ENCODE measurements around the gene BCAS3.
"Not testable (repeated sequence)": the region's sequence is repeated elsewhere in the genome, so short reads cannot be mapped to it uniquely, and the experiment has no call there.

Gene BCAS3

DNA sequence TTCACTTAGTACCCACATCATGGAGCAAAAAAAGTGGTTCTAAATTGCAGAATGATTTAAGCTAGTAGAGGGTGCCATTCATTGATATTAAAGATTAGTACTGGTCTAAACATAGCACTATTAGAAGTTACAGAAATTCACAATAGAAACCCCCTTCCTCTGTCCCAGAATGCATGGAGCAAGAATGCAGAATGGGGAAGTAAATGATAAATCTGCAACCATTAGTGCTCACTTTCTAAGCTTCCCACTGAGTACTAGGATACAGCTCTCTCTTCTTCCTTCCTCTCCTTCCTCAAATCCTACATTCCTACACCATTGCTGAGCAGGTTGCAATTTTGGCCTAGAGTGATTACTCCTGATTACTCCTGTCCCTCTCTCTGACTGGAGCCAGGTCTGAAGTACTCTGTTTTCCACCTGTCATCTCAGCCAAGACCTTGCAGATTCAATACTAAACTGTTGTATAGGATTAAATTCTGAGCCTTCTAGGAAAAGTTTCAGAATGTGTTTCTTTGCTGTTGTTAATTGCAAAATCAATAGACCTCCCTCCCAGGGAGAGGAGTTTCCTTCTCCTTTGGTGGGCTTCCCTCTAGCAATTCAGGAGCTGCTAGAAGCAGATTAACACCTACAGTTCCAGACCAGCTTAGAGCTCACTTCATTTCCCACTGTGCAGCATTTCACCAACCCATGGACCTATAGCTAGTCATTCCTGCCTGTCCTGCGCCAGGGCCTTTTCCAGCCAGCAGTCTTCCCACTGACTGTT is 556.5 kb downstream of the BCAS3 start:
- FAIRE-seq = no peak
- TF ChIP-seq POLR2AphosphoS5 (IDR thresholded peaks at IDR 0.05; ENCODE audit: low read depth, low read length) (no peak), TAF1 (IDR thresholded peaks at IDR 0.05; ENCODE audit: borderline replicate concordance, low read depth, low read length) (no peak), POLR2A (IDR thresholded peaks at IDR 0.05; ENCODE audit: low read depth, low read length) (no peak)
- DNase-seq (ENCODE audit: insufficient read length) = no peak

DNA sequence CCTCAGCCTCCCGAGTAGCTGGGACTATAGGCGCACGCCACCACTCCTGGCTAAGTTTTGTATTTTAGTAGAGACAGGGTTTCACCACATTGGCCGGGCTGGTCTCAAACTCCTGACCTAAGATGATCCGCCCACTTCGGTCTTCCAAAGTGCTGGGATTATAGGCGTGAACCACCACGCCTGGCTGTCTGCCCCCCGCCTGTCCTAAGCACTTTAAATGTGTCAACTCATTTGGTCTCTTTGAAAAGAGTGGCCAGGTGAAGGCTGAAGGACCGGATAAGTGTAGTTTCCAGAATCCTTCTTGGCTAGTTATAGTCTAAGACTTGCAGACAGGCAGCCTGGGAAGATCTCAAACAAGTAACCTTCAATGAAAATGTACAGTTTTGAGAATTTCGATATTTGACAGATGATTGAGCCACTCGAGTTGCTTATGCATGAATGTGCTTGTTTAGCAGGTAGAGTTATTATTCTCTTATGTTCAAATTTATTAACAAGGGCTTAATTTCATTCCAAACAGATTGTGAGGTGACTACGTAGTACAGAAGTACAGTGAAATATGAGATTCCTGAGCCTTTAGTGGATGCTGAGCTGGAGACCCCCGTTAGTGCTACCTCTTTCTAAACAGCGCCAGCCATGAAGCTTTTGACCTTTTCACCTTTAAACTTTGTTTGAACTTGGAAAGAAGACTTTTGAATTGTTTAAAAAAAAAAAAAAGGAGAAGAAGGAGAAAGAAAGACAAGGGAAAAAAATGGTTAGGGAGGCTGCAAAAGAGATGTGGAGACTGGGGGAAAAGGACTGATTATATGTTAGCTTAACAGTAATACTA is 557.6 kb downstream of the BCAS3 start:
- TF ChIP-seq POLR2A (IDR thresholded peaks at IDR 0.05; ENCODE audit: low read depth, low read length) (no peak), POLR2AphosphoS5 (IDR thresholded peaks at IDR 0.05; ENCODE audit: low read depth, low read length) (no peak), TAF1 (IDR thresholded peaks at IDR 0.05; ENCODE audit: borderline replicate concordance, low read depth, low read length) (no peak)
- no peak for FAIRE-seq
- DNase-seq (ENCODE audit: insufficient read length) = no peak

DNA sequence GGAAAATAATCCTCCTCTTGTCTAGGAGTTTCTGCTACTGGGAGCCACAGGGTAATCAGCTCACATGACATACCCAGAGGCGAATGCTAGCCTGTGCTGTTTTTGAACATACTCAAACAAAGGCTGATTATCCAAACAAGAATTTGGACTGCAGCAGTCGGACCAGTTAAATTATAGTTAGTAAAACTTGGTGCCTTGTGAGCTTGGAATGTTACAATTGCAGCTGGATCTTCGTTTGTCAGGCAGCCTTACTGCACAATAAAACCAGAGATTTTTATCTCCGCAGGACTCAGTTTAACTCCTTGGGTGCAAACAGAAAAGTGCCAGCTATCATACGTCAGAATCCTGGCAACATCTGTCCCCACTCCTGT is 558.2 kb downstream of the BCAS3 start:
- no peak for TF ChIP-seq POLR2A (IDR thresholded peaks at IDR 0.05; ENCODE audit: low read depth, low read length)
- no peak for TF ChIP-seq TAF1 (IDR thresholded peaks at IDR 0.05; ENCODE audit: borderline replicate concordance, low read depth, low read length)
- no peak for TF ChIP-seq POLR2AphosphoS5 (IDR thresholded peaks at IDR 0.05; ENCODE audit: low read depth, low read length)
- DNase-seq (ENCODE audit: insufficient read length) (no peak), FAIRE-seq (no peak)

DNA sequence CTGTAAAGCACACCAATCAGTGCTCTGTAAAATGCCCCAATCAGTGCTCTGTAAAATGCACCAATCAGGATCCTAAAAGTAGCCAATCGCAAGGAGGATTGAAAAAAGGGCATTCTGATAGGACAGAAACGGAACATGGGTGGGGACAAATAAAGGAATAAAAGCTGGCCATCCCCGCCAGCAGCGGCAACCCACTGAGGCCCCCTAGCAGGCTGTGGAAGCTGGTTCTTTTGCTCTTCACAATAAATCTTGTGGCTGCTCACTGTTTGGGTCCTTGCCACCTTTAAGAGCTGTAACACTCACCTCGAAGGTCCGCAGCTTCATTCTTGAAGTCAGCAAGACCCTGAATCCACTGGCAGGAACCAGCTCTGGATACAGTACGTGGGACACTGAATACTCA is 559.6 kb downstream of the BCAS3 start:
- DNase-seq (ENCODE audit: insufficient read length) (no peak), FAIRE-seq (no peak)
- TF ChIP-seq POLR2AphosphoS5 (IDR thresholded peaks at IDR 0.05; ENCODE audit: low read depth, low read length) (no peak), TAF1 (IDR thresholded peaks at IDR 0.05; ENCODE audit: borderline replicate concordance, low read depth, low read length) (no peak), POLR2A (IDR thresholded peaks at IDR 0.05; ENCODE audit: low read depth, low read length) (no peak)

DNA sequence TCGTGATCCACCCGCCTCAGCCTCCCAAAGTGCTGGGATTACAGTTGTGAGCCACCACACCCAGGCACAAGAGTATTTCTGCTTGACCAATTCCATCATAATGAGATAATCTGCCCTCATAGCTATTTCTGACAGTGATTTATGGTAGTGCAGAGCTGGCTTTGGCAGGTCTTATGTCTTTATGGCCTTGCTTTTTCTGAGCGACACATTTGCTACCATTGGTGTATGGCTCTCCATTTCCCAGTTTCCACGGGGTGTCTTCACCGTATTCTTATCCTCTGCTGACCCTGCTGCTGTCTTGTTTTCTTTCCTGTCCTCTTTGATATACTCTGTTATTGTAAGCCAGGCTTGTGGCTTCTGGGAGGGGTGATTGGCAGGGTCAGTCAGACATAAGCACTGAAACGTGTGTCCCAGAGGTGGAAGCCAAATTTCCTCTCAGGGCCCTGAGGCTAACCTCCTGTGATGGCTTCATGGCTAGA is 560.8 kb downstream of the BCAS3 start:
- FAIRE-seq (no peak), DNase-seq (ENCODE audit: insufficient read length) (no peak)
- TF ChIP-seq TAF1 (IDR thresholded peaks at IDR 0.05; ENCODE audit: borderline replicate concordance, low read depth, low read length) (no peak), POLR2A (IDR thresholded peaks at IDR 0.05; ENCODE audit: low read depth, low read length) (no peak), POLR2AphosphoS5 (IDR thresholded peaks at IDR 0.05; ENCODE audit: low read depth, low read length) (no peak)

DNA sequence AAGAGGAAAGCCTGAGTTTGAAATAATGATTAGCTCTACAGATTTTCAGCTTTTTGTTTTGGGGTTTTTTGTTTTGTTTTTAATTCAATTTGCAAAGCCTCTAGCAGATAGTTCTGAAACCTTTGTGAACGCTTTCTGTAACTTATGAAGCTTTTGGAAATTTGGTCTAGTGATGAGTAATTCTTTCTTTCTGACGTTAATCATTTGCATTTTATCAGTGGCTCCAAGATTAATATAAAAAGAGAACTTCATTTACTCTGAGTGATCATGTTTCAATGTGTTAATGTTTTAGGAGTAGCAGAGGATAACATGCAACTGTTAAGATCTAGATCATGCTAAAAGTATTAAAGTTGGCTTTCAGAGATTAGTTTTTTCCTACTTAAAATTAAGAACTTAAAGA is 561.7 kb downstream of the BCAS3 start:
- TF ChIP-seq POLR2AphosphoS5 (IDR thresholded peaks at IDR 0.05; ENCODE audit: low read depth, low read length) (no peak), TAF1 (IDR thresholded peaks at IDR 0.05; ENCODE audit: borderline replicate concordance, low read depth, low read length) (no peak), POLR2A (IDR thresholded peaks at IDR 0.05; ENCODE audit: low read depth, low read length) (no peak)
- FAIRE-seq (no peak), DNase-seq (ENCODE audit: insufficient read length) (no peak)

DNA sequence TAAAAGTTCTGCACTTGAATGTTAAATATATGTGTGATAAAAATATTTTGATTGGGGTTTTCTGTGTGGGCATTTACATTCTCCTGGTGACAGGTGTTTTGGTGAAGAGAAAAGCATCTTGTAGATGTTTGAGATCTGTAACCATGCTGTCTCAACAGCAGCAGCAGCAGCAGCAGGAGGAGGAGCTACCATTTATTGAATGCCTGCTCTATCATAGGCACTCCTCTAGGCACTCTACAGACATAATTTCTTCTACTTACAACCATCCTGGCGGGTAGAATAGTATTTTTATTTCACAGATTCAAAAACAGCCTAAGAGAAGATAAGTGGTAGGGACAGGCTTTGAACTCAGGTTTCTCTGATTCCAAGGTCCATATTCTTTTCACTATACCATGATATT is 562.3 kb downstream of the BCAS3 start:
- TF ChIP-seq POLR2AphosphoS5 (IDR thresholded peaks at IDR 0.05; ENCODE audit: low read depth, low read length) (no peak), TAF1 (IDR thresholded peaks at IDR 0.05; ENCODE audit: borderline replicate concordance, low read depth, low read length) (no peak), POLR2A (IDR thresholded peaks at IDR 0.05; ENCODE audit: low read depth, low read length) (no peak)
- FAIRE-seq (no peak), DNase-seq (ENCODE audit: insufficient read length) (no peak)

DNA sequence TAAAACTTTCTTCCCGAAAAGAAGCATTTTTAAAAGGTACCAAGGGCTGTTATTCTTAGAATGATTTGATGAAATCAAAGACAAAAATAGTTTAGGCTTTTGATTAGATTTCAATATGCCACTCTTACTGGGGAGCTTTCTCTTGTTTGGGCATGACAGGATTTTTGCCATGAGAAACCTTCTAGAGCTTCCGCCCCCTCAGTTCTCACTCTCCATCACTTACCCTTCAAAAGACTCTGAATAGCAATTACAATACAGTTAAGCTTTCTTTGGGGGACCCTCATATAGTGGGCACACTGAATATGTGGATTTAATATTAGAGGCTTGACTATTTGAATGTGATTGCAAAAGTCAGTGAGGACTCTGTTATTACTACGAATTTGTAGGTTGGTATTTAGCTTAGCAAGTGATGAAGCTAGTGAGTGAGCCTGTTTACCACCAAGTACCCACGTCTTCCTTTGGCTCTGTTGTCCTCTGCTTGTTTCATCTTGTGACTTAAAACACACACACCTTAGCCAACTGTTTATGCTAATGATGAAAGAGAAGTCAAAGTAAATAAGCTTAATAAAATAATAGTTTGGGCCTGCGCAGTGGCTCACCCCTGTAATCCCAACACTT is 563.3 kb downstream of the BCAS3 start:
- TF ChIP-seq POLR2A (IDR thresholded peaks at IDR 0.05; ENCODE audit: low read depth, low read length) = no peak
- DNase-seq (ENCODE audit: insufficient read length) (no peak), FAIRE-seq (no peak)

DNA sequence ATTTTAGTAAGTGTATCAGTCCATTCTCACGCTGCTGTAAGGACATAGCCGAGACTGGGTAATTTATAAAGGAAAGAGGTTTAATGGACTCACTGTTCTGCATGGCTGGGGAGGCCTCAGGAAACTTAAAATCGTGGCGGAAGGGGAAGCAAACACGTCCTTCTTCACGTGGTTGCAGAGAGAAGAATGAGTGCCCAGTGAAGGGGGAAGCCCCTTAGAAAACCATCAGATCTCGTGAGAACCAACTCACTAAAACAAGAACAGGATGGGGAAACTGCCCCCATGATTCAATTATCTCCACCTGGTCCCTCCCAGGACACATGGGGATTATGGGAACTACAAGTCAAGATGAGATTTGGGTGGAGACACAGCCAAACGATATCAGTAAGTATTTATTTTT is 567.3 kb downstream of the BCAS3 start:
- FAIRE-seq; DNase-seq (ENCODE audit: insufficient read length): not testable (repeated sequence)

DNA sequence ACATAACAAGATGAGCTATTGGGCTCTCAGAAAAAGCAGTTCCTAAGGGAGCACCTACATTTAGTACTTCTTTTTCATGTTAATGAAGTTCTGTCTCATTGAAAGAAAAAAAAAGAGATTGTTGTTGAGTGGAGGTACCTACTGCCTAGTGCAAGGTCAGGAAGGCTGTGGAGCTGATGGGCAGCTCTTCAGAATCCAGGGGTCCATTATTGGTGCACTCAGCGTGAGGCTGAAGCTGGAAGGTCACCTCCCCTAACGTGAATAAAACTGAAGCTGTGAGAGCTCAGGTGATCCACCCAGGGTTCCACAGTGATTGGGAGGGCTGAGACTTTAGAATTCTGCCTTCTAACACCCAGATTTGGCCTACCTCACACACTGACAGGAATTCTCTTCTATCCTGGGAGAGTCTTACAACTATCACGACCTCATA is 568.1 kb downstream of the BCAS3 start:
- no peak for DNase-seq (ENCODE audit: insufficient read length)
- no peak for TF ChIP-seq POLR2AphosphoS5 (IDR thresholded peaks at IDR 0.05; ENCODE audit: low read depth, low read length)
- no peak for TF ChIP-seq POLR2A (IDR thresholded peaks at IDR 0.05; ENCODE audit: low read depth, low read length)
- TF ChIP-seq TAF1 (IDR thresholded peaks at IDR 0.05; ENCODE audit: borderline replicate concordance, low read depth, low read length) = no peak
- no peak for FAIRE-seq

DNA sequence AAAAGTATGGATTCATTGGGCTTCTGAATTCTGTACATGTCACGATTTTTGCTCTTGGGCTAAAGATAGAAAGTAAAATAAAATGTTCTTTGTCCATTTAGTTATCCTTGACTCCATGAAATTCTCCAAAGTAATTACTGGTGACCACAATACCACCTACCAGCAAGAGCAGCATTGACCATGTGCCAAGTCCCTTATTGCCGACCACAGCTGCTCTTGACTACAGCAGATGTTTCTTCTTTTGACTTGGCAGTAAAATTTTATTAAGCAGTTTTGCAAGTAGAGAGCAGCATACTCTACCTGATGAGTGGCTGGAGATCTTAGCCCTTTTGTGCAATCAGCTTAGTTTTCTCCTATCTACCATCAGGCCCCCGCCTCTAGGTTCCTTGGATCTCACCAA is 569.8 kb downstream of the BCAS3 start:
- TF ChIP-seq TAF1 (IDR thresholded peaks at IDR 0.05; ENCODE audit: borderline replicate concordance, low read depth, low read length) (no peak), POLR2AphosphoS5 (IDR thresholded peaks at IDR 0.05; ENCODE audit: low read depth, low read length) (no peak), POLR2A (IDR thresholded peaks at IDR 0.05; ENCODE audit: low read depth, low read length) (no peak)
- FAIRE-seq (no peak), DNase-seq (ENCODE audit: insufficient read length) (no peak)

DNA sequence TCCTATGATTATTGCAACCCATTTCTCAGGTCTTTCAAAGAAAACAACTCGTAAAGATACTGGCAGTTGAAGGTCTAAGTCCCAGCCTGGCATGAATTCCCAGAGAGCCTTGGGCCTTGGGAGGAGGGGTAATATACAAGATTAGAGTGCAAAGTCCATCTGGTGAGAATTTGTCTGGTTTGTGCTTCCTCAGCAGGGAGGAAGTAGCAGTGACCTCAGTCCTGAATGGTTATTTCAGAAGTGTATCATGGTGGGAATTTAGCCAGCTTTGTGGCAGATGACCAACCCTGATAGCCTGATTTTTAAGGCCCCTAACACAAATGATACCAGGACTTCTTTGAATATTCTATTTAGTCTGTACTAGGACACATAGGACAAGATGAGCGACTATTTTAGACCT is 570.7 kb downstream of the BCAS3 start:
- FAIRE-seq (no peak), DNase-seq (ENCODE audit: insufficient read length) (no peak)

More for the DNA sequence above, 570.7 kb downstream of the BCAS3 start:
- TF ChIP-seq TAF1 (IDR thresholded peaks at IDR 0.05; ENCODE audit: borderline replicate concordance, low read depth, low read length) (no peak), POLR2A (IDR thresholded peaks at IDR 0.05; ENCODE audit: low read depth, low read length) (no peak), POLR2AphosphoS5 (IDR thresholded peaks at IDR 0.05; ENCODE audit: low read depth, low read length) (no peak)
